Measurements from ENCODE around the gene DHRS2. TPM values are rescaled to one million over a fixed set of nuclear protein-coding genes. Genes with fewer than 3 reads are reported as not detected.

DHRS2 gene
- total and polyA plus RNA-seq, 2 of the 13 experiments (the other 11 are each of a cell fraction or from before 2014, with no cell fraction given), result 1,621 to 3,021 TPM

DNA sequence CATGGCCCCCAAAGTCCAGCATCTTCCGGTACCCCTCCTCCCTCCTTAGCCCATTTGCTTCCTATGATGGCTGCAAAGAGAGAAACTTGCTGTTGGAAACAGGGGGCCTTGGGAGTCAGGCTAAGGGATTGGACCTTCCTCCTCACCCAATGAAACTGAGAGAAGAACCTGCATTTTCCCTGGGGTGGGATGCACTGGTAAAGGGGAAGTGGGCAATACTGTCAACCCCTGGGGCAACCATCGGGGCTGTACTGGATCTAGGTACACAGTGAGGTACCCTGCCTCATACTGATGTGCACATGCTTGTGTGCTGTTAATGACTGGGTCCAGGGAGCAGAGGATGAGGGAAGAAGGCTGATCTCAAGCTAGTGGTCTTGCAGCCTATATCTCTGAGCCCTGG lies 46.6 kb upstream of the DHRS2 start (continued):
- TF ChIP-seq, protein P1, sequence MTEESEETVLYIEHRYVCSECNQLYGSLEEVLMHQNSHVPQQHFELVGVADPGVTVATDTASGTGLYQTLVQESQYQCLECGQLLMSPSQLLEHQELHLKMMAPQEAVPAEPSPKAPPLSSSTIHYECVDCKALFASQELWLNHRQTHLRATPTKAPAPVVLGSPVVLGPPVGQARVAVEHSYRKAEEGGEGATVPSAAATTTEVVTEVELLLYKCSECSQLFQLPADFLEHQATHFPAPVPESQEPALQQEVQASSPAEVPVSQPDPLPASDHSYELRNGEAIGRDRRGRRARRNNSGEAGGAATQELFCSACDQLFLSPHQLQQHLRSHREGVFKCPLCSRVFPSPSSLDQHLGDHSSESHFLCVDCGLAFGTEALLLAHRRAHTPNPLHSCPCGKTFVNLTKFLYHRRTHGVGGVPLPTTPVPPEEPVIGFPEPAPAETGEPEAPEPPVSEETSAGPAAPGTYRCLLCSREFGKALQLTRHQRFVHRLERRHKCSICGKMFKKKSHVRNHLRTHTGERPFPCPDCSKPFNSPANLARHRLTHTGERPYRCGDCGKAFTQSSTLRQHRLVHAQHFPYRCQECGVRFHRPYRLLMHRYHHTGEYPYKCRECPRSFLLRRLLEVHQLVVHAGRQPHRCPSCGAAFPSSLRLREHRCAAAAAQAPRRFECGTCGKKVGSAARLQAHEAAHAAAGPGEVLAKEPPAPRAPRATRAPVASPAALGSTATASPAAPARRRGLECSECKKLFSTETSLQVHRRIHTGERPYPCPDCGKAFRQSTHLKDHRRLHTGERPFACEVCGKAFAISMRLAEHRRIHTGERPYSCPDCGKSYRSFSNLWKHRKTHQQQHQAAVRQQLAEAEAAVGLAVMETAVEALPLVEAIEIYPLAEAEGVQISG (CRISPR knock-in tag; IDR thresholded peaks at IDR 0.05), result no peak
- TF ChIP-seq KDM5B (CRISPR knock-in tag; IDR thresholded peaks at IDR 0.05; ENCODE audit: borderline replicate concordance) (no peak), SRY (CRISPR knock-in tag; IDR thresholded peaks at IDR 0.05) (no peak), ZFP82 (CRISPR knock-in tag; IDR thresholded peaks at IDR 0.05; ENCODE audit: borderline replicate concordance) (0 out of 2 replicates have a peak, but pooled peaks have one; percentile 67), ZNF34 (CRISPR knock-in tag; IDR thresholded peaks at IDR 0.05; ENCODE audit: borderline replicate concordance) (peak; percentile 8; the same call in 1 of the 2 replicates), KDM4B (CRISPR knock-in tag; IDR thresholded peaks at IDR 0.05) (no peak), ZNF572 (CRISPR knock-in tag; IDR thresholded peaks at IDR 0.05) (peak; percentile 25; the same call in 1 of the 2 replicates), SATB2 (CRISPR knock-in tag; IDR thresholded peaks at IDR 0.05) (no peak), MXI1 (IDR thresholded peaks at IDR 0.05; ENCODE audit: borderline replicate concordance, low read depth, low read length) (no peak), SKI (IDR thresholded peaks at IDR 0.05; ENCODE audit: partially characterized antibody) (no peak), ETV6 (CRISPR knock-in tag; conservative IDR thresholded peaks at IDR 0.05) (no peak), ZNF546 (CRISPR knock-in tag; conservative IDR thresholded peaks at IDR 0.05) (0 out of 2 replicates have a peak, but pooled peaks have one; percentile 3), CBX5 (CRISPR knock-in tag; IDR thresholded peaks at IDR 0.05; ENCODE audit: borderline replicate concordance) (0 out of 2 replicates have a peak, but pooled peaks have one; percentile 10), ZNF138 (CRISPR knock-in tag; IDR thresholded peaks at IDR 0.05; ENCODE audit: low read depth) (0 out of 2 replicates have a peak, but pooled peaks have one; percentile 12), RARG (CRISPR knock-in tag; IDR thresholded peaks at IDR 0.05; ENCODE audit: low read depth) (no peak), MTA3 (CRISPR knock-in tag; IDR thresholded peaks at IDR 0.05) (no peak), NFE2L1 (CRISPR knock-in tag; IDR thresholded peaks at IDR 0.05; ENCODE audit: borderline replicate concordance) (0 out of 2 replicates have a peak, but pooled peaks have one; percentile 12)
- TF ChIP-seq, protein P2, sequence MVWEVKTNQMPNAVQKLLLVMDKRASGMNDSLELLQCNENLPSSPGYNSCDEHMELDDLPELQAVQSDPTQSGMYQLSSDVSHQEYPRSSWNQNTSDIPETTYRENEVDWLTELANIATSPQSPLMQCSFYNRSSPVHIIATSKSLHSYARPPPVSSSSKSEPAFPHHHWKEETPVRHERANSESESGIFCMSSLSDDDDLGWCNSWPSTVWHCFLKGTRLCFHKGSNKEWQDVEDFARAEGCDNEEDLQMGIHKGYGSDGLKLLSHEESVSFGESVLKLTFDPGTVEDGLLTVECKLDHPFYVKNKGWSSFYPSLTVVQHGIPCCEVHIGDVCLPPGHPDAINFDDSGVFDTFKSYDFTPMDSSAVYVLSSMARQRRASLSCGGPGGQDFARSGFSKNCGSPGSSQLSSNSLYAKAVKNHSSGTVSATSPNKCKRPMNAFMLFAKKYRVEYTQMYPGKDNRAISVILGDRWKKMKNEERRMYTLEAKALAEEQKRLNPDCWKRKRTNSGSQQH (CRISPR knock-in tag; IDR thresholded peaks at IDR 0.05; ENCODE audit: low read depth), result peak; percentile 5; the same call in 1 of the 2 replicates
- TF ChIP-seq, protein P3, sequence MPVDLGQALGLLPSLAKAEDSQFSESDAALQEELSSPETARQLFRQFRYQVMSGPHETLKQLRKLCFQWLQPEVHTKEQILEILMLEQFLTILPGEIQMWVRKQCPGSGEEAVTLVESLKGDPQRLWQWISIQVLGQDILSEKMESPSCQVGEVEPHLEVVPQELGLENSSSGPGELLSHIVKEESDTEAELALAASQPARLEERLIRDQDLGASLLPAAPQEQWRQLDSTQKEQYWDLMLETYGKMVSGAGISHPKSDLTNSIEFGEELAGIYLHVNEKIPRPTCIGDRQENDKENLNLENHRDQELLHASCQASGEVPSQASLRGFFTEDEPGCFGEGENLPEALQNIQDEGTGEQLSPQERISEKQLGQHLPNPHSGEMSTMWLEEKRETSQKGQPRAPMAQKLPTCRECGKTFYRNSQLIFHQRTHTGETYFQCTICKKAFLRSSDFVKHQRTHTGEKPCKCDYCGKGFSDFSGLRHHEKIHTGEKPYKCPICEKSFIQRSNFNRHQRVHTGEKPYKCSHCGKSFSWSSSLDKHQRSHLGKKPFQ (CRISPR knock-in tag; IDR thresholded peaks at IDR 0.05; ENCODE audit: insufficient replicate concordance), result no peak
- TF ChIP-seq, protein P4, sequence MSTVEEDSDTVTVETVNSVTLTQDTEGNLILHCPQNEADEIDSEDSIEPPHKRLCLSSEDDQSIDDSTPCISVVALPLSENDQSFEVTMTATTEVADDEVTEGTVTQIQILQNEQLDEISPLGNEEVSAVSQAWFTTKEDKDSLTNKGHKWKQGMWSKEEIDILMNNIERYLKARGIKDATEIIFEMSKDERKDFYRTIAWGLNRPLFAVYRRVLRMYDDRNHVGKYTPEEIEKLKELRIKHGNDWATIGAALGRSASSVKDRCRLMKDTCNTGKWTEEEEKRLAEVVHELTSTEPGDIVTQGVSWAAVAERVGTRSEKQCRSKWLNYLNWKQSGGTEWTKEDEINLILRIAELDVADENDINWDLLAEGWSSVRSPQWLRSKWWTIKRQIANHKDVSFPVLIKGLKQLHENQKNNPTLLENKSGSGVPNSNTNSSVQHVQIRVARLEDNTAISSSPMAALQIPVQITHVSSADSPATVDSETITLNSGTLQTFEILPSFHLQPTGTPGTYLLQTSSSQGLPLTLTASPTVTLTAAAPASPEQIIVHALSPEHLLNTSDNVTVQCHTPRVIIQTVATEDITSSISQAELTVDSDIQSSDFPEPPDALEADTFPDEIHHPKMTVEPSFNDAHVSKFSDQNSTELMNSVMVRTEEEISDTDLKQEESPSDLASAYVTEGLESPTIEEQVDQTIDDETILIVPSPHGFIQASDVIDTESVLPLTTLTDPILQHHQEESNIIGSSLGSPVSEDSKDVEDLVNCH (CRISPR knock-in tag; IDR thresholded peaks at IDR 0.05), result no peak
- TF ChIP-seq, protein P5, sequence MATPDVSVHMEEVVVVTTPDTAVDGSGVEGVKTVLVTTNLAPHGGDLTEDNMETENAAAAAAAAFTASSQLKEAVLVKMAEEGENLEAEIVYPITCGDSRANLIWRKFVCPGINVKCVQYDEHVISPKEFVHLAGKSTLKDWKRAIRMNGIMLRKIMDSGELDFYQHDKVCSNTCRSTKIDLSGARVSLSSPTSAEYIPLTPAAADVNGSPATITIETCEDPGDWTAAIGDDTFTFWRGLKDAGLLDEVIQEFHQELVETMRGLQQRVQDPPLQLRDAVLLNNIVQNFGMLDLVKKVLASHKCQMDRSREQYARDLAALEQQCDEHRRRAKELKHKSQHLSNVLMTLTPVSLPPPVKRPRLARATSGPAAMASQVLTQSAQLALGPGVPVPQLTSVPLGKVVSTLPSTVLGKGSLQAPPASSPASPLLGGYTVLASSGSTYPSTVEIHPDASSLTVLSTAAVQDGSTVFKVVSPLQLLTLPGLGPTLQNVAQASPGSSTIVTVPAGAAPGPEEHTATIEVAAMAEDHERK (CRISPR knock-in tag; IDR thresholded peaks at IDR 0.05; ENCODE audit: low read depth), result no peak

All from HepG2 (cell line).